NCI-H2107 treated with DMSO at 0.1 percent for 48 hours (cell line): ENCODE results near the gene SEZ6L.

Source experiments
- DNase-seq: peaks from one replicate; lab custom pipeline; 2025; ENCODE audit not compliant: unreplicated experiment; lab: John Stamatoyannopoulos, UW

Gene SEZ6L

GRCh38 chr22:26169315-26170111 is at the start of gene SEZ6L:
TSS of gene SEZ6L (plus strand) at chr22:26169462. CDS start at chr22:26169670, 208 bp downstream.
- DNase-seq: no peak

DNA sequence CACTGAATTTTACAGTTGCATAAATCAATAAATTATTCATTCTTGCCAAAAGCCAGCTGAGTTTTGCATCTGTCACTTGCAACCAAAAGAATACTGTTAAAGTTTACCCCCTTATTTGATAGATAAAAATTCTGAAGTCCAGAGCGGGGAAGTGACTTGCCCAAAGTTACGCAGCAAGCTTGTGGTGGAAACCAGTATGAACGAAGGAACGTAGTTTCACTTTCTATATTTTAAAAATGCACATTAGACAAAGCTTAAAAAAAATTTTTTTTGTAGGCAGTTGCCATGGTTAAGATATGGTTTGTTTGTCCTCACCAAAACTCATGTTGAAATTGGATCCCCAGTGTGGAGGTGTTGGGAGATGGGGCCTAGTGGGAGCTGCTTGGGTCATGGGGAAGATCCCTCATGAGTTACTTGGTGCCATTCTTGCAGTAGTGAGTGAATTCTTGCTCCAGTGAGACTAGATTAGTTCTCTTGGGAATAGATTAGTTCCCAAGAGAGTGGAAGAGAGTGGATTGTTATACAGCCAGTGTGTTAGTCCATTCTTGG is 46.3 kb upstream of the SEZ6L start:
- DNase-seq: no peak

GRCh38 chr22:26124991-26125725 is 44.1 kb upstream of the SEZ6L start:
- DNase-seq: peak; percentile 13

DNA sequence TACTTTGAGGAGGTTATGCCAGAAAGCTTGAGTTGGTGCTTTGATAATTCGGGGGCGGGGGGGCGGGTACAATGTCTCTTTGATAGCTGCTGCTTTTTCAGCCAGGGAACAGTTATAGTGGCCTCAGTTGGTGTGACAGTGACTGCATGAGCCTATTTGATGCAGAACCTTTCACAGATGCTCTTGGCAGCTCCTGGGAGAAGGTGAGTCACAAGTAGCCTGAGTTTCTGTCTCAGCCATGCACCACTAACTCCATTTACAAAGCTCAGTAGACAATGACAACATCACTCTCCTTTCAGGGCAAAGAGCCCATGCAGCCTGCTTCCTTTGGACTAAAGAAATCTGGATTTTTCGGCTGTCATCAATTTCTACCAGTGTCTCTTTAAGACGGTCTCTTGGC is 42.1 kb upstream of the SEZ6L start:
- no peak for DNase-seq

DNA sequence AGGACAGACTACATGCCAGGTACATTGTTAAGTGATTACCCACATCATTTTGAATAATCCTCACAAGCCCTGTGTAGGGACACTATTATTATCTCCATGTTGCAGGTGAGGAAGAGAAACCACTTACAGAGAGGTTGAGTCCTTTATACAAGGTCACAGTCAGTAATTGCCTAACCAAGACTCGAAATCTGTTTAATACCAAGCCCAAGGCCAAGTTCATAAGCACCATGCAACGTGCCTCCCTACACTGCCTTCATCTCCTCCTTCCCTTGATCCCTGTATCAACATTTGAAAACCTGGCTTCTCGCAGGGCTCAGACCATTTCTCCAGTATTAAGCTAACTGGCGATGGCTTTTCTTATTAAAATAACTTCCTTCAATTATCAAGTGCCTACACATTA is 41.7 kb upstream of the SEZ6L start:
- DNase-seq: no peak

- no peak for DNase-seq
Measured at GRCh38 chr22:26131589-26132154, 37.6 kb upstream of the SEZ6L start.

DNA sequence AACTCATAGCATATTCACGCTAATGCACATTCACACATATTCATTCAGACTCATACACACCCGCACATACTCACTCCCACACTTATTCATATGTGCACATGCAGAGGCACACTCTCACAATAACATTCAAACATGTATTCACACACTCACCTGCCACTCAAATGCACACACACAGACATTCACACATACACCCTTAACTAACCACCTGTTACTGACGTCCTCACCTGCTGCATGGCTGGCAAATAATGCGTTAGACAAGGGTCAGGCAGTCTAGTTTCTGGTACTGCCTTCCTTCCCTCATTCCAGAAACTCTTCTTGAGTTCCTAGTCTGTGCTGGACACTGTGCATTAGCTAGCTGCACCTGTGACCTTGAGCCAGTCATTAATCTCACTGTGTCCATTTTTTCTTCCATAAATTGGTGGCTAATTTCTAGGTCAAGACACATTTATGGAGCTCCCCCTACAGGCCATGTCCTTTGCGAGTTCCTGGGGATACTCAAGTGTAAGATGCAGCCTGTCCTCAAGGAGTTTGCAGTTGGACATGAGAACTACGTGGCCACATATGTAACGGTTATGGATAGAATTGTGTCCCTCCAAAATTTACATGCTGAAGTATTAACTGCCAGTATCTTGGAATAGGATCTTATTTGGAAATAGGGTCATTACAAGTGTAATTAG is 34.5 kb upstream of the SEZ6L start:
- DNase-seq: no peak

- no peak for DNase-seq
Measured at GRCh38 chr22:26135806-26136205, 33.5 kb upstream of the SEZ6L start.

DNA sequence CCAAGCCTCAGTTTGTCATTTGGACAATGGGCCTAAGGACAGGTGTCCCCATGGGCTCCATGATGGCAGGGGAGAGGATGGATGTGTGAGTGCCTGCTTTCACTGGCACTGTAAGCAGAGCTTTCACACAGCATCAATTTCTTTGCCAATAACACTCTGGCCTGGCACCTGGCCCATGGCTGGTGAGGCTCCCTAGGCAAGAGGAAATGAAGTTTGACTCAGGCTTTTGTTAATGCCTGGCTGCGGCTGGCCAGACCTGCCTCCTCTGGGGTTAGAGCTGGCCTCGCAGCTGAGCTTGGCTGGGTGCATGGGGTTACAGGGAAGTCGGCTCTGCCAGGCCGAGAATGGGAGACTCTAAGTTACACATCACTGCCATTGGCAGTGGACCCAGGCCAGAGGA is 30.0 kb upstream of the SEZ6L start:
- peak; percentile 56 for DNase-seq

GRCh38 chr22:26141831-26142230 is 27.4 kb upstream of the SEZ6L start:
- no peak for DNase-seq

GRCh38 chr22:26143806-26144325 is 25.4 kb upstream of the SEZ6L start:
- DNase-seq: no peak

DNA sequence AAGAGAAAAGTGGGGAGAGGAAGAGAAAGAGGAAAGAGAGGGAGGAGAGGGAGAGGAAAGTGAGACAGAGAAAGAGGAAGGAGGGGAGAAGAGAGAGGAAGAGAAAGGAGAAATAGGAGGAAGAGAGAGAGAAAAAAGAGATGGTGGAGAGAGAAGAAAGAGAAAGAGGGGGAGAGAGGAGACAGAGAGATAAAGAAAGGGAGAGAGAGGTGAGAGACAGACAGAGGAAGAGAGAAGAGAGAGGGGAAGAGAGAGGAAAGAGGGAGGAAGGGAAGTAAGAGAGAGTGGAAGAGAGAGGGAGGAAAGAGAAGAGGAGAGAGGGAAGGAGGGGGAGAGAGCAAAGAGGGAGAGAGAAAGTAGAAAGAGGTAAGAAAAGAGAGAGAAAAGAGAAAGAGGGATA is 9.4 kb upstream of the SEZ6L start:
- no peak for DNase-seq

GRCh38 chr22:26161746-26162145 is 7.5 kb upstream of the SEZ6L start:
- DNase-seq: no peak

- no peak for DNase-seq
Measured at GRCh38 chr22:26162926-26163325, 6.3 kb upstream of the SEZ6L start.

DNA sequence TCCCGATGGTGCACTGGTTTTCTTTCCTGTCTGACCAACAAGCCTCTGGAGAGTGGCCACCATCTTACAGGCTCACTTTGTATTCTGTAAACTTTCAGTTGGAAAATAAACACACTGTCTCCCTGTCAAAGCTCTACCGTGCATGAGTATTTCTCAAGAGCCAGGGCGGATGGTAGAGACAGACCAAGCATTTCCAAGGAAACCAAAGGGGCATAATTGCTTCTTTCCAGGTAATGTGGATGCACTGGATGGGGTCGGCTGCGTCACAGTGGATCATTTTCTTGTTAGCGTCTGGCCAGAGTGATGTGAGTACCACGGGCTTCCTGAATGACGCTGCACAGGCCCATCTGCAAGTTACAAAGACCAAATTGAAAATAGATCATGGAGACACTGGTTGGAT is 5.1 kb upstream of the SEZ6L start:
- DNase-seq: no peak

DNA sequence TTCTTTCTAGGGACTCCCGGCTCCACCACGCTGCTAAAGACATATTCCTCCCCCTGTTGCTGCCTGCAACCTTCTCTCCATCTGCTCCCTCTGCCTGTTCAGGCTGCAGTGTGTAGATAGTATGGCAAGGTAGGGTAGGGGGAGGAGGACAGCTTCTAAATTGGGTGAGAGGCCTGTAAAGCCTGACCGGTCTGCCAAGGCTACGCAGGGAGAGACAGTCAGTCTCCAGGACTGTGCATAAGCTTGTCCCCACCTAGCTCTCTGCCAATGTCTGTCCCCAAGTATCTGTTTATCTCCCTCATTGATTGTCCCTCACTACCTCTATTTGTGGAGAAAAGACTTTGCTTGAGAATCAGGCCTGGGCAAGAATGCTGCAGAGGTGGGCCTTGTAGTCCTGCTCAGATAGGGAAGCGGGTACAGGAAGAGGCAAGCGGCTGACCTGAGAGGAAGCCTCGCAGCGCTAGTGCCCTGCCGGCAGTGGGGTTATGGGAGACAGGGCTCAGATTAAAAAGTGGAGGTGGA is 871 bp upstream of the SEZ6L start:
- no peak for DNase-seq

- no peak for DNase-seq
Measured at GRCh38 chr22:26168939-26169314, 335 bp upstream of the SEZ6L start.

DNA sequence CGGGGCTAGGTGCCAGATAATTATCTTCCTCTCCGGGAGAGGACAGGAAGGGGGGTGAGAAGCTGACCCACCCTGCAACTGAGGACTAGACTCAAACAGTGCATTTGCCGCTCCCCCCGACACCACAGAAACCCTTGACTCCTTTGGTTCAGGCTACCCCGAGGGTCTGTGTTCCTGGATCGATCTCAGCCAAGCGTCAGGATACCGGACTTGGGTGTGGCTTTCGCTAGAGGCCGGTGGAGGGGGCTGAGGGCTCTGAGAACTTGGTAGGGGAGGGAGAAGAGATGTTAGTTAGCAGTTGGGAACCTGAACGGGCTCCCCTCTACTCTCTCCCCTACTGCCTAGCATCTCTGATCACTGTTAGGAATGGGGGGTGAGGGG is 840 bp downstream of the SEZ6L start:
- DNase-seq: no peak

DNA sequence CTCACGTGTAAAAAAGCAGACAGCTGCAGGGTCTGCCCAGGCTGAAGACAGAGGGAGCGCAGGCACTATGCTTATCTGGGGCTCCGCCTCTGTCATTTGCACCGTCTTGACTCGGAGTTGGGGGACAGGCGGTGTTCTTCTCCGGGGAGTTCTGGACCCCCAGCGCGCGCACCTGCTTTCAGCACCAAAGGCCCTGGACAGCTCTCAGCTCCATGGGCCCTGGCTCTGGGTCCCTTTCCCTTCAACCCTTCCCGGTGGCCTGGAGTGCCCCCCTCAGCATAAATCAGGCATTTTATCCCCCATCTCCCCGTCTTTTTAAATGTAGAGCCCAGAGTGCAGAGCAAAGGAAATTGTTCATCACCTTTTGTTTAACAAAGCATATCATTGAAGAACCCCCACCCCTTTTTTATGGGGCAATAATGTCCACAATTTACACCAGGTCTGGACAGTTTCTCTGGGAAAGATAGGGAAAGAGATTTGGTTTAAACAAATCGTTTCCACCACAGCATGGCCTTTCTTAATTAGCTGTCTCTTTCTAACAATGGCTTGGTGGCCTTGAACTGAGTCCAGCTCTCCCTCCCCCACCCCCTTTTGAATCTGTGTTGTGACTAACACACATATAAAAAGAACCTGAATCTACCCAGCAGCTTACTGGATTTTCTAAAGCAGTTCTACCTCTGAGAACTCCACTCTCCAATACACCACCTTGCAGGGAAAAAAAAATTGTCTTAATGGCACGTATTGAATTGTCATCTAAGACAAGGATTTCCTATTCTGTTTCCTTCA is 1.7 kb downstream of the SEZ6L start:
- peak; percentile 35 for DNase-seq

- peak; percentile 19 for DNase-seq
Measured at GRCh38 chr22:26172389-26172990, 3.2 kb downstream of the SEZ6L start.
